ENCODE data around the gene MICAL2. TPM values are rescaled to one million over a fixed set of nuclear protein-coding genes. Genes with fewer than 3 reads are reported as not detected.

MICAL2 gene
- total RNA-seq, 1 donor = 156 TPM

GRCh38 chr11:12137005-12137690, 26.8 kb downstream of the MICAL2 start:
- peaks cover 79% of the 10 kb centered on the region for H3K36me3 ChIP-seq (ENCODE audit: insufficient read depth, low read length)
- H3K9me3 ChIP-seq (ENCODE audit: low read depth, low read length) = no peaks in the 10 kb centered on the region
- H3K79me2 ChIP-seq (ENCODE audit: insufficient read depth, low read length) = peaks cover 98% of the 10 kb centered on the region
- no peak for TF ChIP-seq CTCF (IDR thresholded peaks at IDR 0.05; ENCODE audit: extremely low read depth, low read depth, low read length)
- H3K4me3 ChIP-seq (ENCODE audit: insufficient read depth, low read length) = no peak overlapping the region
- H3K27ac ChIP-seq (ENCODE audit: low read depth, low read length) = peak overlapping the region; percentile 98
- peaks cover 61% of the 10 kb centered on the region for H3K4me1 ChIP-seq (ENCODE audit: insufficient read depth, low read length)
- H3K4me2 ChIP-seq (ENCODE audit: insufficient read depth, low read length) = no peak overlapping the region
- no peak overlapping the region for H2AFZ ChIP-seq (ENCODE audit: low read length)
- DNase-seq (ENCODE audit: insufficient read length, low spot score, missing footprints) = no peak
- no peaks in the 10 kb centered on the region for H3K27me3 ChIP-seq (ENCODE audit: insufficient read depth, low read length)
- peaks cover 10% of the 10 kb centered on the region for H4K20me1 ChIP-seq (ENCODE audit: insufficient read depth, low read length)

DNA sequence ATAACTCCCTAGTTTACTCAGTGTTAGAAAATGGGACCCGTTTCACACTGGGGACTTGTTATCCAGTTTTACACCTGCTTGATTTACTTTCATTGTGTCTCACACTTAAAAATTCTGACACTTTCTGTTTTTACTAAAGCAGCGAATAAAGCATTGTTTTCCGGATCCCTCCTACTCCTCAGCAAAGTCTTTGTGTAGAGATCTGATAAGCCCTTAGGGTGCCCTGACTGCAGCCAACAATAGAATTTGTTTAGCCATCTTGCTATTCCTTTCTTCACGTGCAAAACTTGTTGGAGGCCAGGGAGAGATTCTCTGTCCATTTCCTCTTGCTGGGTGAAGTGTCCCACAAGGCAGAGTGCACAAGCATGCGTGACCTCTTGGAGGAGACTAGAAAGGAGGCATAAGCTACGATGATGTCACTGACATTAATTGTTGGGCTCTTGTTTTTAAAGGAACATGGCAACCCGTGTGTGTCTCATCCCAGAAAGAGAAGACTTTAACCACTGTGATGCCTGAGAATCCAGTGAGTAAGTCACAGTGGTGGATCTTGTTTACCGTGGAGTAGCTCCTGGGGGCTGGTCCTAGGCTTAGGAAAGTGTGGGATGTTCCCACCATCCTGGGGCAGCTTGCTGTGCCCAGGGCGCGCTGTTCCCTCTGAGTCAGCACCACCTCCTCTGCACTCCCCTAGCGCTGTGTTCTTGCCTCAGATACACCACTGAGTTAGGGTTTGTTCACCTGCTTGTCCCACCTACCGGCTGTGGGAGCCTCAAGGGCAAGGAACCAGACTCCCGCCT, 27.7 kb downstream of the MICAL2 start:
- no peak for TF ChIP-seq CTCF (IDR thresholded peaks at IDR 0.05; ENCODE audit: extremely low read depth, low read depth, low read length)
- Histone ChIP-seq H2AFZ (ENCODE audit: low read length) (no peak overlapping the region), H3K4me1 (ENCODE audit: insufficient read depth, low read length) (peaks cover 67% of the 10 kb centered on the region), H3K79me2 (ENCODE audit: insufficient read depth, low read length) (peaks cover 100% of the 10 kb centered on the region), H3K27me3 (ENCODE audit: insufficient read depth, low read length) (no peaks in the 10 kb centered on the region), H3K4me3 (ENCODE audit: insufficient read depth, low read length) (no peak overlapping the region), H3K4me2 (ENCODE audit: insufficient read depth, low read length) (peak overlapping the region; percentile 34), H3K36me3 (ENCODE audit: insufficient read depth, low read length) (peaks cover 82% of the 10 kb centered on the region), H3K9me3 (ENCODE audit: low read depth, low read length) (no peaks in the 10 kb centered on the region), H4K20me1 (ENCODE audit: insufficient read depth, low read length) (peaks cover 6% of the 10 kb centered on the region), H3K27ac (ENCODE audit: low read depth, low read length) (peak overlapping the region; percentile 98)
- peak; percentile 97 for DNase-seq (ENCODE audit: insufficient read length, low spot score, missing footprints)

GRCh38 chr11:12139144-12139881, 28.9 kb downstream of the MICAL2 start:
- Histone ChIP-seq H3K27ac (ENCODE audit: low read depth, low read length) (peak overlapping the region; percentile 98), H3K4me1 (ENCODE audit: insufficient read depth, low read length) (peaks cover 78% of the 10 kb centered on the region), H3K79me2 (ENCODE audit: insufficient read depth, low read length) (peaks cover 100% of the 10 kb centered on the region), H4K20me1 (ENCODE audit: insufficient read depth, low read length) (peaks cover 2% of the 10 kb centered on the region), H2AFZ (ENCODE audit: low read length) (no peak overlapping the region), H3K9me3 (ENCODE audit: low read depth, low read length) (no peaks in the 10 kb centered on the region), H3K4me3 (ENCODE audit: insufficient read depth, low read length) (no peak overlapping the region), H3K27me3 (ENCODE audit: insufficient read depth, low read length) (no peaks in the 10 kb centered on the region), H3K36me3 (ENCODE audit: insufficient read depth, low read length) (peaks cover 83% of the 10 kb centered on the region), H3K4me2 (ENCODE audit: insufficient read depth, low read length) (peak overlapping the region; percentile 34)
- no peak for TF ChIP-seq CTCF (IDR thresholded peaks at IDR 0.05; ENCODE audit: extremely low read depth, low read depth, low read length)
- peak; percentile 92 for DNase-seq (ENCODE audit: insufficient read length, low spot score, missing footprints)

Measured in osteoblast (primary cell).